ENCODE results near the gene KPNA6. TPM values are rescaled to one million over a fixed set of nuclear protein-coding genes. Genes with fewer than 3 reads are reported as not detected.

The KPNA6 gene
- total RNA-seq, 1 experiment from 2014 or later: 45.8 TPM

- intact Hi-C loops (cut with micrococcal nuclease): no loop called here
- CTCF ChIA-PET: no interaction called here
Measured at GRCh38 chr1:32099426-32099825, 8.4 kb upstream of the KPNA6 start.

DNA sequence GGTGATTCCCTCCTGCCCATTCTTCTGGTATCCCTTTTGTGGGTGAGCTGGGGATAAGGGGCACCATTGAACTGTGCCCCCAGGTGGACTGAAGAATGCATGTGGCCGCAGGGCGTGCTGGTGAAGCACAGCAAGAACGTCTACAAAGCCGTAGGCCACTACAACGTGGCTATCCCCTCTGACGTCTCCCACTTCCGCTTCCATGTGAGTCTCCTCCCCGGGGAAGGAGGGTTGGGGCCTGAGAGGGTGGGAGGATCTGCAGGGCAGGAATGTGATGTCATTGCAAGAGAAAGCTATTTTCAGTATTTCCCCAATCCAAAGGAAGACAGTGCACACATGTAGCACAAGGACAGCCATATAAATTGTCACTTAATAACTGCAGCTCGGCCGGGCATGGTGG lies 7.5 kb upstream of the KPNA6 start:
- no TSS peak for BruUV-seq (replicated peaks)
- POLR2A ChIA-PET (ENCODE audit: unreplicated experiment): no interaction called here
- no peaks in the 10 kb centered on the region for H3K9me2 ChIP-seq (replicated peaks; ENCODE audit: low read length)
- no peak overlapping the region for H2AFZ ChIP-seq (ENCODE audit: low read length)
- CTCF ChIA-PET: no interaction called here
- H3K4me3 ChIP-seq (ENCODE audit: low read length): no peak overlapping the region
- no peak overlapping the region for H3K9ac ChIP-seq (ENCODE audit: low read length)
- DNase-seq (no peak), ATAC-seq (no peak)
- H4K20me1 ChIP-seq (ENCODE audit: low read length): no peaks in the 10 kb centered on the region
- H3K4me1 ChIP-seq (ENCODE audit: insufficient read depth, low read length): peaks cover 21% of the 10 kb centered on the region
- H3K36me3 ChIP-seq (ENCODE audit: low read depth, low read length): peaks cover 22% of the 10 kb centered on the region
- no peaks in the 10 kb centered on the region for H3F3A ChIP-seq (ENCODE audit: low read length, unreplicated experiment)
- no peaks in the 10 kb centered on the region for H3K9me3 ChIP-seq (ENCODE audit: low read length)
- H3K27me3 ChIP-seq (ENCODE audit: low read length): no peaks in the 10 kb centered on the region
- no peak overlapping the region for H3K27ac ChIP-seq (ENCODE audit: low read length)
- no peaks in the 10 kb centered on the region for H3K79me2 ChIP-seq (ENCODE audit: low read length)
- H3K4me2 ChIP-seq (ENCODE audit: low read length): no peak overlapping the region
- intact Hi-C loops (cut with micrococcal nuclease): no loop called here
- TF ChIP-seq EZH2 (IDR thresholded peaks at IDR 0.05; ENCODE audit: low read length, unreplicated experiment) (no peak), EZH2phosphoT487 (IDR thresholded peaks at IDR 0.05; ENCODE audit: borderline replicate concordance, low read length) (no peak)
- TF ChIP-seq, protein P1, sequence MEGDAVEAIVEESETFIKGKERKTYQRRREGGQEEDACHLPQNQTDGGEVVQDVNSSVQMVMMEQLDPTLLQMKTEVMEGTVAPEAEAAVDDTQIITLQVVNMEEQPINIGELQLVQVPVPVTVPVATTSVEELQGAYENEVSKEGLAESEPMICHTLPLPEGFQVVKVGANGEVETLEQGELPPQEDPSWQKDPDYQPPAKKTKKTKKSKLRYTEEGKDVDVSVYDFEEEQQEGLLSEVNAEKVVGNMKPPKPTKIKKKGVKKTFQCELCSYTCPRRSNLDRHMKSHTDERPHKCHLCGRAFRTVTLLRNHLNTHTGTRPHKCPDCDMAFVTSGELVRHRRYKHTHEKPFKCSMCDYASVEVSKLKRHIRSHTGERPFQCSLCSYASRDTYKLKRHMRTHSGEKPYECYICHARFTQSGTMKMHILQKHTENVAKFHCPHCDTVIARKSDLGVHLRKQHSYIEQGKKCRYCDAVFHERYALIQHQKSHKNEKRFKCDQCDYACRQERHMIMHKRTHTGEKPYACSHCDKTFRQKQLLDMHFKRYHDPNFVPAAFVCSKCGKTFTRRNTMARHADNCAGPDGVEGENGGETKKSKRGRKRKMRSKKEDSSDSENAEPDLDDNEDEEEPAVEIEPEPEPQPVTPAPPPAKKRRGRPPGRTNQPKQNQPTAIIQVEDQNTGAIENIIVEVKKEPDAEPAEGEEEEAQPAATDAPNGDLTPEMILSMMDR (conservative IDR thresholded peaks at IDR 0.05; ENCODE audit: low read depth, low read length): no peak

More at GRCh38 chr1:32099426-32099825, 8.4 kb upstream of the KPNA6 start:
- no peaks in the 10 kb centered on the region for H3K9me3 ChIP-seq (ENCODE audit: low read length)
- H3F3A ChIP-seq (ENCODE audit: low read length, unreplicated experiment): no peaks in the 10 kb centered on the region
- TF ChIP-seq EZH2 (IDR thresholded peaks at IDR 0.05; ENCODE audit: low read length, unreplicated experiment) (no peak), EZH2phosphoT487 (IDR thresholded peaks at IDR 0.05; ENCODE audit: borderline replicate concordance, low read length) (no peak)
- TF ChIP-seq, protein P1 (conservative IDR thresholded peaks at IDR 0.05; ENCODE audit: low read depth, low read length): no peak
- ATAC-seq (no peak), DNase-seq (no peak)
- H3K4me2 ChIP-seq (ENCODE audit: low read length): no peak overlapping the region
- no peaks in the 10 kb centered on the region for H4K20me1 ChIP-seq (ENCODE audit: low read length)
- H3K4me1 ChIP-seq (ENCODE audit: insufficient read depth, low read length): peaks cover 26% of the 10 kb centered on the region
- H3K9ac ChIP-seq (ENCODE audit: low read length): no peak overlapping the region
- peaks cover 22% of the 10 kb centered on the region for H3K36me3 ChIP-seq (ENCODE audit: low read depth, low read length)
- BruUV-seq (replicated peaks): no TSS peak
- POLR2A ChIA-PET (ENCODE audit: unreplicated experiment): no interaction called here
- no peak overlapping the region for H3K4me3 ChIP-seq (ENCODE audit: low read length)
- no peak overlapping the region for H2AFZ ChIP-seq (ENCODE audit: low read length)
- H3K27ac ChIP-seq (ENCODE audit: low read length): no peak overlapping the region
- H3K79me2 ChIP-seq (ENCODE audit: low read length): no peaks in the 10 kb centered on the region
- H3K27me3 ChIP-seq (ENCODE audit: low read length): no peaks in the 10 kb centered on the region
- H3K9me2 ChIP-seq (replicated peaks; ENCODE audit: low read length): no peaks in the 10 kb centered on the region

GRCh38 chr1:32100807-32101708 lies 6.8 kb upstream of the KPNA6 start:
- Histone ChIP-seq H3K9ac (ENCODE audit: low read length) (no peak overlapping the region), H4K20me1 (ENCODE audit: low read length) (no peaks in the 10 kb centered on the region), H3F3A (ENCODE audit: low read length, unreplicated experiment) (no peaks in the 10 kb centered on the region), H3K4me2 (ENCODE audit: low read length) (peak overlapping the region; percentile 57), H3K36me3 (ENCODE audit: low read depth, low read length) (peaks cover 16% of the 10 kb centered on the region), H3K4me1 (ENCODE audit: insufficient read depth, low read length) (peaks cover 18% of the 10 kb centered on the region), H3K9me2 (replicated peaks; ENCODE audit: low read length) (no peaks in the 10 kb centered on the region), H3K79me2 (ENCODE audit: low read length) (no peaks in the 10 kb centered on the region), H3K27me3 (ENCODE audit: low read length) (no peaks in the 10 kb centered on the region), H3K9me3 (ENCODE audit: low read length) (no peaks in the 10 kb centered on the region), H3K4me3 (ENCODE audit: low read length) (no peak overlapping the region), H3K27ac (ENCODE audit: low read length) (no peak overlapping the region), H2AFZ (ENCODE audit: low read length) (no peak overlapping the region)
- intact Hi-C loops (cut with micrococcal nuclease): no loop called here
- ChIA-PET CTCF (interaction anchor here (0.6 kb wide), 2 partner anchors 29 to 32 kb away, joined by 3 to 4 read pairs; no protein-coding TSS in a partner anchor), POLR2A (ENCODE audit: unreplicated experiment) (interaction anchor here (0.6 kb wide), 2 partner anchors 10 to 122 kb away, joined by 3 to 6 read pairs; no protein-coding TSS in a partner anchor)
- ATAC-seq (peak; percentile 81), DNase-seq (peak; percentile 73)
- no TSS peak for BruUV-seq (replicated peaks)
- TF ChIP-seq EZH2 (IDR thresholded peaks at IDR 0.05; ENCODE audit: low read length, unreplicated experiment): no peak
- TF ChIP-seq, protein P1 (conservative IDR thresholded peaks at IDR 0.05; ENCODE audit: low read depth, low read length): no peak
- no peak for TF ChIP-seq EZH2phosphoT487 (IDR thresholded peaks at IDR 0.05; ENCODE audit: borderline replicate concordance, low read length)
